Measurements from ENCODE around the gene HS3ST3B1. TPM values are rescaled to one million over a fixed set of nuclear protein-coding genes. Genes with fewer than 3 reads are reported as not detected.

HS3ST3B1 gene
- total RNA-seq, 1 experiment from 2014 or later, result 22.3 TPM

DNA sequence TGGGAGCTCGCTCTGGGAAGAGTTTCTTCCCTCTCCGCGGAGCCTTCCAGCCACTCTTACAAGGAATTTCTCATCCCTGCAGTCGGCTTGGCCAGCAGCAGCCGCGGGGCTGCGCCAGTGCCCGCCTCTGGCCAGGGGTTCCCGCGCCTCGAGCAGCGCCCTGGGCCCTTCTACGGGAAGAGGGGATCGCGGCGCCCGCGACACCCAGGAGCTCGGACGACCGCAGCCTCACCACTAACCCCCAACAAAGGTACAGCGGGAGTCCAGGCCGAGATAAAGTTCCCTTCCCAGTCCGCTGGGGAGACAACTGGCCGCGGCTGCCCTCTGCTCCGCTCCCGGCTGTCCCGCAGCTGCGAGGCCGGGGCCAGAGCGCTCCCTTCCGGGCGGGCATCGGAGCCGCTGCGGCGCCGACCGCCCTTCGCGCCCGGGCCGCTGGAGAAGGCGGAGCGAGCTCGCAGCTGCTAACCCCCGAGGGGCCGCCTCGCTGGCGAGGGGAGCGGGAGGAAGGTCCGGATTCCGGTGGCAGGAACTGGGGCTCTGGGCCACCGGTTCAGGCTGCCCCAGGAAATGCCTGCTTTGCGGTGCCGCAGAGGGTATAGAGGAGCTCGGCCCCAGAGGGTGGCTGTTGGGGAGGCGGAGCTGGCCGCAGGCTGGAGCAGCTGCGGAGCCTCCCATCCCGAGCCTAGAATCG, 3.6 kb upstream of the HS3ST3B1 start (continued):
- no peak; the same call in 1 of the 2 replicates for TF ChIP-seq E2F4 (CRISPR knock-in tag; IDR thresholded peaks at IDR 0.05; ENCODE audit: borderline replicate concordance, low read depth)
- TF ChIP-seq ZNF423 (CRISPR knock-in tag; IDR thresholded peaks at IDR 0.05), result no peak
- TF ChIP-seq, protein P1, sequence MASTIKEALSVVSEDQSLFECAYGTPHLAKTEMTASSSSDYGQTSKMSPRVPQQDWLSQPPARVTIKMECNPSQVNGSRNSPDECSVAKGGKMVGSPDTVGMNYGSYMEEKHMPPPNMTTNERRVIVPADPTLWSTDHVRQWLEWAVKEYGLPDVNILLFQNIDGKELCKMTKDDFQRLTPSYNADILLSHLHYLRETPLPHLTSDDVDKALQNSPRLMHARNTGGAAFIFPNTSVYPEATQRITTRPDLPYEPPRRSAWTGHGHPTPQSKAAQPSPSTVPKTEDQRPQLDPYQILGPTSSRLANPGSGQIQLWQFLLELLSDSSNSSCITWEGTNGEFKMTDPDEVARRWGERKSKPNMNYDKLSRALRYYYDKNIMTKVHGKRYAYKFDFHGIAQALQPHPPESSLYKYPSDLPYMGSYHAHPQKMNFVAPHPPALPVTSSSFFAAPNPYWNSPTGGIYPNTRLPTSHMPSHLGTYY (CRISPR knock-in tag; IDR thresholded peaks at IDR 0.05), result no peak
- TF ChIP-seq, protein P2, sequence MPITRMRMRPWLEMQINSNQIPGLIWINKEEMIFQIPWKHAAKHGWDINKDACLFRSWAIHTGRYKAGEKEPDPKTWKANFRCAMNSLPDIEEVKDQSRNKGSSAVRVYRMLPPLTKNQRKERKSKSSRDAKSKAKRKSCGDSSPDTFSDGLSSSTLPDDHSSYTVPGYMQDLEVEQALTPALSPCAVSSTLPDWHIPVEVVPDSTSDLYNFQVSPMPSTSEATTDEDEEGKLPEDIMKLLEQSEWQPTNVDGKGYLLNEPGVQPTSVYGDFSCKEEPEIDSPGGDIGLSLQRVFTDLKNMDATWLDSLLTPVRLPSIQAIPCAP (CRISPR knock-in tag; IDR thresholded peaks at IDR 0.05), result no peak
- TF ChIP-seq STAT6 (CRISPR knock-in tag; conservative IDR thresholded peaks at IDR 0.05; ENCODE audit: low read depth), result 0 out of 2 replicates have a peak, but pooled peaks have one; percentile 25
- TF ChIP-seq ESRRA (CRISPR knock-in tag; IDR thresholded peaks at IDR 0.05; ENCODE audit: borderline replicate concordance), result no peak
- TF ChIP-seq ZBTB43 (CRISPR knock-in tag; IDR thresholded peaks at IDR 0.05), result no peak
- no peak for TF ChIP-seq E2F1 (CRISPR knock-in tag; IDR thresholded peaks at IDR 0.05)
- 0 out of 2 replicates have a peak, but pooled peaks have one; percentile 68 for TF ChIP-seq ZSCAN18 (CRISPR knock-in tag; IDR thresholded peaks at IDR 0.05)
- no peak for TF ChIP-seq FOXJ3 (CRISPR knock-in tag; IDR thresholded peaks at IDR 0.05; ENCODE audit: borderline replicate concordance)
- no peak for TF ChIP-seq RORB (CRISPR knock-in tag; IDR thresholded peaks at IDR 0.05)
- TF ChIP-seq, protein P3, sequence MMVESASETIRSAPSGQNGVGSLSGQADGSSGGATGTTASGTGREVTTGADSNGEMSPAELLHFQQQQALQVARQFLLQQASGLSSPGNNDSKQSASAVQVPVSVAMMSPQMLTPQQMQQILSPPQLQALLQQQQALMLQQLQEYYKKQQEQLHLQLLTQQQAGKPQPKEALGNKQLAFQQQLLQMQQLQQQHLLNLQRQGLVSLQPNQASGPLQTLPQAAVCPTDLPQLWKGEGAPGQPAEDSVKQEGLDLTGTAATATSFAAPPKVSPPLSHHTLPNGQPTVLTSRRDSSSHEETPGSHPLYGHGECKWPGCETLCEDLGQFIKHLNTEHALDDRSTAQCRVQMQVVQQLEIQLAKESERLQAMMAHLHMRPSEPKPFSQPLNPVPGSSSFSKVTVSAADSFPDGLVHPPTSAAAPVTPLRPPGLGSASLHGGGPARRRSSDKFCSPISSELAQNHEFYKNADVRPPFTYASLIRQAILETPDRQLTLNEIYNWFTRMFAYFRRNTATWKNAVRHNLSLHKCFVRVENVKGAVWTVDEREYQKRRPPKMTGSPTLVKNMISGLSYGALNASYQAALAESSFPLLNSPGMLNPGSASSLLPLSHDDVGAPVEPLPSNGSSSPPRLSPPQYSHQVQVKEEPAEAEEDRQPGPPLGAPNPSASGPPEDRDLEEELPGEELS (CRISPR knock-in tag; IDR thresholded peaks at IDR 0.05), result no peak
- peak; percentile 76; the same call in 1 of the 2 replicates for TF ChIP-seq ETV6 (CRISPR knock-in tag; IDR thresholded peaks at IDR 0.05)
- no peak for TF ChIP-seq ZNF671 (CRISPR knock-in tag; IDR thresholded peaks at IDR 0.05)
- TF ChIP-seq SP1 (CRISPR knock-in tag; conservative IDR thresholded peaks at IDR 0.05), result peak; percentile 51; the same call in 1 of the 2 replicates
- no peak for TF ChIP-seq ZNF512 (CRISPR knock-in tag; IDR thresholded peaks at IDR 0.05; ENCODE audit: borderline replicate concordance)
- TF ChIP-seq, protein P4, sequence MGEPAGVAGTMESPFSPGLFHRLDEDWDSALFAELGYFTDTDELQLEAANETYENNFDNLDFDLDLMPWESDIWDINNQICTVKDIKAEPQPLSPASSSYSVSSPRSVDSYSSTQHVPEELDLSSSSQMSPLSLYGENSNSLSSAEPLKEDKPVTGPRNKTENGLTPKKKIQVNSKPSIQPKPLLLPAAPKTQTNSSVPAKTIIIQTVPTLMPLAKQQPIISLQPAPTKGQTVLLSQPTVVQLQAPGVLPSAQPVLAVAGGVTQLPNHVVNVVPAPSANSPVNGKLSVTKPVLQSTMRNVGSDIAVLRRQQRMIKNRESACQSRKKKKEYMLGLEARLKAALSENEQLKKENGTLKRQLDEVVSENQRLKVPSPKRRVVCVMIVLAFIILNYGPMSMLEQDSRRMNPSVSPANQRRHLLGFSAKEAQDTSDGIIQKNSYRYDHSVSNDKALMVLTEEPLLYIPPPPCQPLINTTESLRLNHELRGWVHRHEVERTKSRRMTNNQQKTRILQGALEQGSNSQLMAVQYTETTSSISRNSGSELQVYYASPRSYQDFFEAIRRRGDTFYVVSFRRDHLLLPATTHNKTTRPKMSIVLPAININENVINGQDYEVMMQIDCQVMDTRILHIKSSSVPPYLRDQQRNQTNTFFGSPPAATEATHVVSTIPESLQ (CRISPR knock-in tag; IDR thresholded peaks at IDR 0.05), result no peak
- no peak for TF ChIP-seq HMGA2 (CRISPR knock-in tag; IDR thresholded peaks at IDR 0.05)
- TF ChIP-seq TP53 (CRISPR knock-in tag; IDR thresholded peaks at IDR 0.05), result 0 out of 2 replicates have a peak, but pooled peaks have one; percentile 47
- TF ChIP-seq PREB (CRISPR knock-in tag; IDR thresholded peaks at IDR 0.05; ENCODE audit: borderline replicate concordance), result no peak

Data from WTC11 (cell line).